Esophagus squamous epithelium (tissue), 5 donors: ENCODE measurements around the gene FLNA. TPM values are rescaled to one million over a fixed set of nuclear protein-coding genes. Genes with fewer than 3 reads are reported as not detected.
A peak's percentile ranks its signal among the peaks of the same experiment; 100 is the strongest.

Source experiments
- DNase-seq: peaks from one replicate; lab custom pipeline; 2025; lab: John Stamatoyannopoulos, UW
- H3K27ac ChIP-seq, 4 donors: fragments of 200-600 bp; sonication (generic); one replicate each; pipeline ENCODE4 v1.5.1; 2016 to 2019; ENCODE audit warnings: mild to moderate bottlenecking in 1 of 4
- H3K27me3 ChIP-seq, 4 donors: fragments of 200-600 bp; sonication (generic); 1 replicate in 3 of 4; 2 replicates in 1 of 4; pipeline versions ENCODE4 v1.5.1 to v1.6.0; 2017 to 2021; ENCODE audit warnings: antibody characterized with exemption in 1 of 4
- H3K36me3 ChIP-seq, 3 donors: fragments of 200-600 bp; sonication (generic); one replicate each; pipeline ENCODE4 v1.5.1; 2016 to 2019
- H3K4me1 ChIP-seq, 3 donors: fragments of 200-600 bp; sonication (generic); one replicate each; pipeline ENCODE4 v1.5.1; 2017 to 2019
- H3K4me3 ChIP-seq, 4 donors: fragments of 200-600 bp; sonication (generic); 1 replicate in 3 of 4; 2 replicates in 1 of 4; pipeline ENCODE4 v1.5.1; 2016 to 2019; ENCODE audit warnings: mild to moderate bottlenecking in 2 of 4, moderate library complexity in 1 of 4
- H3K9me3 ChIP-seq, 3 donors: fragments of 200-600 bp; sonication (generic); one replicate each; pipeline ENCODE4 v1.5.1; 2016 to 2019
- CTCF ChIP-seq, 6 experiments: fragments of 450-650 bp in 4 of 6; fragments of 200-600 bp in 2 of 6; sonication (generic) in 2 of 6; IDR thresholded peaks; one replicate each; pipeline ENCODE4 v1.5.1; 2016 to 2019; ENCODE audit warnings: antibody characterized with exemption in 6 of 6, mild to moderate bottlenecking in 4 of 6, moderate library complexity in 4 of 6
- POLR2A ChIP-seq, 4 donors: fragments of 450-650 bp; IDR thresholded peaks; one replicate each; pipeline ENCODE4 v1.6.1; 2017; ENCODE audit warnings: antibody characterized with exemption in 4 of 4, mild to moderate bottlenecking in 4 of 4, moderate library complexity in 3 of 4
- WGBS, 2 donors: methylation state at CpG; one replicate each; pipeline ENCODE4 v1.1.5; 2018; 5-methylcytosine and 5-hydroxymethylcytosine counted together
- intact Hi-C: fragments of 100-400 bp; cut with DNase I; formaldehyde crosslinking; loops from one replicate; pipeline ENCODE4 v1.15.0; 2022
- total RNA-seq, 4 donors: library from RNA; depleted of rRNA; stranded (reverse); fragments of >200 nt; gene quantifications; one replicate each; pipeline ENCODE4 v1.1.0, GENCODE V29; 2016
- donor health status: DM: yes; HTN: yes; CAD: no.

The FLNA gene
- total RNA-seq, result 1,000 to 10,000 TPM in 1 of 4 donors, 100 to 1,000 TPM in 3; 290 to 1,242 (median 582) TPM

GRCh38 chrX:154374313-154375155 is at the start of gene FLNA:
Gene FLNA, minus strand, starts transcription at chrX:154374634. Its CDS starts 3,389 bp downstream, at chrX:154371245.
- no peak for DNase-seq
- Histone ChIP-seq H3K4me1 (peaks cover 0 to 66% (median 9%) of the 10 kb centered on the region in 3 donors), H3K4me3 (peak within 1 kb of the TSS; percentile 37 to 76 (median 70)), H3K27ac (peak within 1 kb of the TSS; percentile 84 to 99 (median 95)), H3K9me3 (no peaks in the 10 kb centered on the region), H3K36me3 (no peaks in the 10 kb centered on the region), H3K27me3 (no peaks in the 10 kb centered on the region)
- 59% methylated on average over 15 of the region's 95 CpGs; no CpG with 5 or more reads in 1 of the 2 donors for WGBS, 2 donors
- intact Hi-C loops, result no loop called here
- TF ChIP-seq CTCF (IDR thresholded peaks at IDR 0.05) (peak in 1 of 6 experiments; percentile 25), POLR2A (IDR thresholded peaks at IDR 0.05) (peak in 2 of 4 donors; percentile 48 to 55)

GRCh38 chrX:154420402-154420756 is 45.9 kb upstream of the FLNA start:
- no peaks in the 10 kb centered on the region for H3K27me3 ChIP-seq
- TF ChIP-seq POLR2A (IDR thresholded peaks at IDR 0.05), result no peak
- TF ChIP-seq CTCF (IDR thresholded peaks at IDR 0.05), result no peak
- no peak for DNase-seq
- WGBS, 2 donors, result 78% methylated on average over 10 of the region's 10 CpGs; no CpG with 5 or more reads in 1 of the 2 donors
- intact Hi-C loops, result no loop called here
- H3K4me1 ChIP-seq, result no peaks in the 10 kb centered on the region
- peaks cover 0 to 20% (median 6%) of the 10 kb centered on the region in 3 donors for H3K36me3 ChIP-seq
- H3K27ac ChIP-seq, result no peak overlapping the region
- no peak overlapping the region for H3K4me3 ChIP-seq
- no peaks in the 10 kb centered on the region for H3K9me3 ChIP-seq

GRCh38 chrX:154419688-154420401 is 45.4 kb upstream of the FLNA start:
- Histone ChIP-seq H3K4me1 (no peaks in the 10 kb centered on the region), H3K27me3 (no peaks in the 10 kb centered on the region), H3K9me3 (no peaks in the 10 kb centered on the region), H3K4me3 (no peak overlapping the region), H3K36me3 (peaks cover 0 to 25% (median 6%) of the 10 kb centered on the region in 3 donors), H3K27ac (peak overlapping the region in 2 of 4 donors; percentile 14 to 46)
- TF ChIP-seq CTCF (IDR thresholded peaks at IDR 0.05), result no peak
- TF ChIP-seq POLR2A (IDR thresholded peaks at IDR 0.05), result no peak
- no peak for DNase-seq
- 20 to 46% methylated on average over 1 to 5 of the region's 19 CpGs for WGBS, 2 donors
- intact Hi-C loops, result no loop called here

- intact Hi-C loops, result no loop called here
- TF ChIP-seq CTCF (IDR thresholded peaks at IDR 0.05), result no peak
- TF ChIP-seq POLR2A (IDR thresholded peaks at IDR 0.05), result no peak
- H3K27ac ChIP-seq, result peak overlapping the region in 1 of 4 donors; percentile 14
- no peaks in the 10 kb centered on the region for H3K27me3 ChIP-seq
- H3K9me3 ChIP-seq, result no peaks in the 10 kb centered on the region
- no peaks in the 10 kb centered on the region for H3K4me1 ChIP-seq
- DNase-seq, result no peak
- peaks cover 0 to 26% (median 6%) of the 10 kb centered on the region in 3 donors for H3K36me3 ChIP-seq
- 85 to 89% methylated on average over 5 to 8 of the region's 8 CpGs for WGBS, 2 donors
- no peak overlapping the region for H3K4me3 ChIP-seq
Observed at GRCh38 chrX:154419189-154419588, 44.8 kb upstream of the FLNA start.
